ENCODE measurements around the gene REXO1. TPM values are rescaled to one million over a fixed set of nuclear protein-coding genes. Genes with fewer than 3 reads are reported as not detected.
"Not testable (repeated sequence)": the region's sequence is repeated elsewhere in the genome, so short reads cannot be mapped to it uniquely, and the experiment has no call there.

The REXO1 gene
- total and polyA plus RNA-seq, 2 donors (not counting 1 experiment from before 2014, with no cell fraction given): 72.6 to 898 TPM

- Histone ChIP-seq H3K4me2 (replicated peaks; ENCODE audit: low read depth, low read length, poor library complexity, severe bottlenecking) (no peak overlapping the region), H3K79me2 (ENCODE audit: control insufficient read depth, insufficient read depth, low read length) (no peaks in the 10 kb centered on the region), H3K27ac (ENCODE audit: low read length in 2 of 2) (no peak overlapping the region), H4K20me1 (ENCODE audit: control insufficient read depth, insufficient read depth, low read length, poor library complexity, severe bottlenecking) (no peaks in the 10 kb centered on the region), H3K27me3 (replicated peaks in 1 of 4; ENCODE audit: control extremely low read depth in 1 of 4, control insufficient read depth in 3 of 4, insufficient read depth in 4 of 4, low read length in 3 of 4) (peaks cover 0 to 17% (median 3%) of the 10 kb centered on the region in 4 experiments), H3K4me3 (ENCODE audit: control extremely low read depth in 1 of 5, extremely low read depth in 1 of 5, insufficient read depth in 1 of 5, low read depth in 2 of 5, low read length in 4 of 5) (no peak overlapping the region), H3K9ac (ENCODE audit: low read length) (no peak overlapping the region), H3K36me3 (replicated peaks in 1 of 2; ENCODE audit: control extremely low read depth in 1 of 2, control insufficient read depth in 1 of 2, extremely low read depth in 1 of 2, insufficient read depth in 2 of 2, low read length in 1 of 2) (no peaks in the 10 kb centered on the region), H3K9me3 (ENCODE audit: control extremely low read depth in 1 of 3, control insufficient read depth in 2 of 3, insufficient read depth in 1 of 3, low read length in 2 of 3) (no peaks in the 10 kb centered on the region), H2AFZ (ENCODE audit: insufficient read depth, low read depth, low read length, poor library complexity, severe bottlenecking) (no peak overlapping the region), H3K4me1 (ENCODE audit: control insufficient read depth in 2 of 2, insufficient read depth in 2 of 2, low read length in 2 of 2) (peaks cover 8% of the 10 kb centered on the region in 2 donors)
- no peak overlapping the region for H3K27ac Mint-ChIP-seq
- intact Hi-C loops (cut with micrococcal nuclease): no loop called here
- ChIA-PET POLR2A (no interaction called here), CTCF (no interaction called here)
- no peaks in the 10 kb centered on the region for H3K4me1 Mint-ChIP-seq
- no peak for TF ChIP-seq CTCF (IDR thresholded peaks at IDR 0.05)
- no peak for TF ChIP-seq EZH2 (IDR thresholded peaks at IDR 0.05; ENCODE audit: borderline replicate concordance, insufficient read depth, low read depth, low read length, poor library complexity, severe bottlenecking)
- peaks cover 4% of the 10 kb centered on the region for H3K27me3 Mint-ChIP-seq
- no peaks in the 10 kb centered on the region for H3K9me3 Mint-ChIP-seq (ENCODE audit: insufficient read depth)
- 95% methylated on average over 36 of the region's 36 CpGs for WGBS (ENCODE audit: insufficient coverage)
- no peak overlapping the region for H3K4me3 Mint-ChIP-seq
- no peak for ATAC-seq (ENCODE audit: low read depth)
- DNase-seq: no peak
Measured at GRCh38 chr19:1799695-1800342, 48.5 kb downstream of the REXO1 start.

- DNase-seq; H3K27ac ChIP-seq (ENCODE audit: low read length in 2 of 2); H4K20me1 ChIP-seq (ENCODE audit: control insufficient read depth, insufficient read depth, low read length, poor library complexity, severe bottlenecking); H3K27me3 Mint-ChIP-seq; H3K9ac ChIP-seq (ENCODE audit: low read length); POLR2A ChIA-PET; H3K9me3 ChIP-seq (ENCODE audit: control extremely low read depth in 1 of 3, control insufficient read depth in 2 of 3, insufficient read depth in 1 of 3, low read length in 2 of 3); H3K4me1 Mint-ChIP-seq; H3K4me2 ChIP-seq (replicated peaks; ENCODE audit: low read depth, low read length, poor library complexity, severe bottlenecking); H3K27ac Mint-ChIP-seq; H3K4me3 ChIP-seq (ENCODE audit: control extremely low read depth in 1 of 5, extremely low read depth in 1 of 5, insufficient read depth in 1 of 5, low read depth in 2 of 5, low read length in 4 of 5); H3K4me3 Mint-ChIP-seq; H3K4me1 ChIP-seq (ENCODE audit: control insufficient read depth in 2 of 2, insufficient read depth in 2 of 2, low read length in 2 of 2); intact Hi-C loops (cut with micrococcal nuclease); H2AFZ ChIP-seq (ENCODE audit: insufficient read depth, low read depth, low read length, poor library complexity, severe bottlenecking); H3K79me2 ChIP-seq (ENCODE audit: control insufficient read depth, insufficient read depth, low read length); H3K9me3 Mint-ChIP-seq (ENCODE audit: insufficient read depth); ATAC-seq (ENCODE audit: low read depth); H3K36me3 ChIP-seq (replicated peaks in 1 of 2; ENCODE audit: control extremely low read depth in 1 of 2, control insufficient read depth in 1 of 2, extremely low read depth in 1 of 2, insufficient read depth in 2 of 2, low read length in 1 of 2): not testable (repeated sequence)
- CTCF ChIA-PET: interaction anchor here (0.7 to 6.6 kb wide), 4 partner anchors 11 to 252 kb away, joined by 3 to 48 read pairs (median 5); no protein-coding TSS in a partner anchor
- 100% methylated on average over 3 of the region's 7 CpGs for WGBS (ENCODE audit: insufficient coverage)
- peaks cover 0 to 25% (median 3%) of the 10 kb centered on the region in 4 experiments for H3K27me3 ChIP-seq (replicated peaks in 1 of 4; ENCODE audit: control extremely low read depth in 1 of 4, control insufficient read depth in 3 of 4, insufficient read depth in 4 of 4, low read length in 3 of 4)
Measured at GRCh38 chr19:1797313-1797712, 51.0 kb downstream of the REXO1 start.
